HepG2 (cell line): ENCODE measurements around the gene MUC21. TPM values are rescaled to one million over a fixed set of nuclear protein-coding genes. Genes with fewer than 3 reads are reported as not detected.

Experiments used
- ARID5B ChIP-seq: IDR thresholded peaks from 2 replicates; pipeline ENCODE4 v1.4.0; 2020; ENCODE audit warnings: mild to moderate bottlenecking, missing genetic modification reagents
- HMG20B ChIP-seq: conservative IDR thresholded peaks from 2 replicates; pipeline ENCODE4 v1.6.1; 2016; ENCODE audit warnings: missing genetic modification reagents, missing compliant biosample characterization
- HNF1A ChIP-seq, 2 experiments: sonication (generic) in 1 of 2; formaldehyde crosslinking in 1 of 2; IDR thresholded peaks; 2 replicates each; pipeline versions ENCODE4 v1.4.0 to v1.6.1; 2016 to 2020; ENCODE audit warnings: borderline replicate concordance in 1 of 2, low read depth in 1 of 2, mild to moderate bottlenecking in 1 of 2, missing genetic modification reagents in 1 of 2
- MAX ChIP-seq: IDR thresholded peaks from 2 replicates; pipeline ENCODE4 v1.6.1; 2012; ENCODE audit warnings: inconsistent platforms
- PBX2 ChIP-seq: IDR thresholded peaks from 2 replicates; pipeline ENCODE4 v1.6.1; 2016; ENCODE audit warnings: control low read depth
- SALL1 ChIP-seq: sonication (generic); formaldehyde crosslinking; IDR thresholded peaks from 2 replicates; pipeline ENCODE4 v1.8.0; 2022; ENCODE audit warnings: mild to moderate bottlenecking, missing genetic modification reagents
- SAP130 ChIP-seq: IDR thresholded peaks from 2 replicates; pipeline ENCODE4 v1.6.1; 2016; ENCODE audit warnings: low read depth
- TEAD3 ChIP-seq: optimal IDR thresholded peaks from 2 replicates; pipeline ENCODE3; 2016; ENCODE audit warnings: borderline replicate concordance
- TP53 ChIP-seq: sonication (generic); formaldehyde crosslinking; conservative IDR thresholded peaks from 2 replicates; pipeline ENCODE4 v1.4.0; 2020; ENCODE audit warnings: missing genetic modification reagents
- ZFP62 ChIP-seq: sonication (generic); formaldehyde crosslinking; IDR thresholded peaks from 2 replicates; pipeline ENCODE4 v1.4.0; 2020; ENCODE audit warnings: missing genetic modification reagents
- ZNF263 ChIP-seq: sonication (generic); formaldehyde crosslinking; IDR thresholded peaks from 2 replicates; pipeline ENCODE4 v1.4.0; 2020; ENCODE audit warnings: missing genetic modification reagents
- ZNF572 ChIP-seq: sonication (generic); formaldehyde crosslinking; IDR thresholded peaks from 2 replicates; pipeline ENCODE4 v1.5.1; 2020; ENCODE audit warnings: mild to moderate bottlenecking, missing genetic modification reagents
- ZNF598 ChIP-seq: sonication (generic); formaldehyde crosslinking; IDR thresholded peaks from 2 replicates; pipeline ENCODE4 v1.5.1; 2020; ENCODE audit warnings: mild to moderate bottlenecking, missing genetic modification reagents, borderline replicate concordance
- ZNF709 ChIP-seq: sonication (generic); formaldehyde crosslinking; IDR thresholded peaks from 2 replicates; pipeline ENCODE4 v1.5.0; 2020; ENCODE audit warnings: mild to moderate bottlenecking, missing genetic modification reagents
- ZNF713 ChIP-seq: sonication (generic); formaldehyde crosslinking; IDR thresholded peaks from 2 replicates; pipeline ENCODE4 v1.4.0; 2020; ENCODE audit warnings: mild to moderate bottlenecking, missing genetic modification reagents
- polyA plus RNA-seq, 8 experiments: library from polyadenylated mRNA; depleted of rRNA in 3 of 8; stranded (reverse) in 7 of 8; unstranded in 1 of 8; fragments of >200 nt; fragmentation: Illumina TruSeq in 4 of 8; extraction: Trizol in 4 of 8; gene quantifications; 2 replicates each; pipeline versions ENCODE4 v1.2.1 to v1.2.3, GENCODE V29; 2011 to 2016; ENCODE audit warnings: low read depth in 4 of 8, missing spikeins in 1 of 8, mixed read lengths in 1 of 8; ENCODE audit not compliant: insufficient read depth in 1 of 8
- total RNA-seq, 5 experiments: library from RNA; depleted of rRNA; stranded (reverse); fragments of >200 nt; fragmentation: Illumina TruSeq; extraction: Trizol; gene quantifications; 2 replicates each; pipeline ENCODE4 v1.2.3, GENCODE V29; 2016; ENCODE audit warnings: low read depth in 1 of 5

Gene MUC21
- total and polyA plus RNA-seq, 2 of the 13 experiments (the other 11 are each of a cell fraction or from before 2014, with no cell fraction given): not detected

GRCh38 chr6:30942338-30943060, 41.0 kb upstream of the MUC21 start (continued):
- TF ChIP-seq HNF1A (IDR thresholded peaks at IDR 0.05; ENCODE audit: low read depth) (no peak), HNF1A (CRISPR knock-in tag; IDR thresholded peaks at IDR 0.05; ENCODE audit: borderline replicate concordance) (0 out of 2 replicates have a peak, but pooled peaks have one; percentile 26), ZNF263 (peak; percentile 44; the same call in 1 of the 2 replicates), ZFP62 (CRISPR knock-in tag) (no peak), SALL1 (peak; percentile 48; the same call in 1 of the 2 replicates), ARID5B (CRISPR knock-in tag) (0 out of 2 replicates have a peak, but pooled peaks have one; percentile 17), TEAD3 (CRISPR knock-in tag) (peak; percentile 97), TP53 (CRISPR knock-in tag) (no peak), ZNF572 (CRISPR knock-in tag) (0 out of 2 replicates have a peak, but pooled peaks have one; percentile 14), SAP130 (CRISPR knock-in tag) (0 out of 2 replicates have a peak, but pooled peaks have one; percentile 26), PBX2 (CRISPR knock-in tag) (no peak), ZNF713 (no peak), HMG20B (peak; percentile 91), ZNF598 (peak; percentile 27; the same call in 1 of the 2 replicates), MAX (0 out of 2 replicates have a peak, but pooled peaks have one; percentile 30), ZNF709 (0 out of 2 replicates have a peak, but pooled peaks have one; percentile 33)
